Panc1 (cell line): ENCODE measurements around the gene AMFR. TPM values are rescaled to one million over a fixed set of nuclear protein-coding genes. Genes with fewer than 3 reads are reported as not detected.

Experiments used
- ATAC-seq: fragments of 200-7000 bp; cut with Tn5 transposase; 2 replicates; pipeline ENCODE4 v1.9.1; 2020; ENCODE audit warnings: mild to moderate bottlenecking, moderate library complexity
- BruUV-seq: library from RNA; stranded (reverse); fragments of 400-500 nt; replicated peaks from 2 replicates; lab custom pipeline; 2021; lab: Mats Ljungman, UMichigan
- CTCF ChIA-PET: fragments of 300-600 bp; sonication (Branson Sonifier 250); formaldehyde crosslinking; loops from one replicate; lab custom pipeline; 2022; ENCODE audit warnings: antibody characterized with exemption; lab: Charles Lee
- POLR2A ChIA-PET: fragments of 300-600 bp; sonication (Branson Sonifier 250); formaldehyde crosslinking; loops from one replicate; lab custom pipeline; 2022; ENCODE audit warnings: antibody characterized with exemption; lab: Charles Lee
- DNase-seq: peaks from one replicate; pipeline ENCODE4 v3.0.0-alpha.2; 2010; ENCODE audit warnings: low read depth, low spot score
- H3K27ac ChIP-seq: 2 replicates; pipeline ENCODE4 v1.5.1; 2011; ENCODE audit warnings: mild to moderate bottlenecking, low read length, inconsistent platforms
- H3K27me3 ChIP-seq: fragments of 200-500 bp; sonication (Bioruptor generic); 2 replicates; pipeline ENCODE4 v1.6.0; 2014; ENCODE audit warnings: low read length, inconsistent platforms; ENCODE audit not compliant: control insufficient read depth, insufficient read depth
- H3K36me3 ChIP-seq: fragments of 200-500 bp; sonication (Bioruptor generic); 2 replicates; pipeline ENCODE4 v1.5.1; 2014; ENCODE audit warnings: inconsistent platforms, mild to moderate bottlenecking, low read length, moderate library complexity; ENCODE audit not compliant: control insufficient read depth, insufficient read depth
- H3K4me1 ChIP-seq: 2 replicates; pipeline ENCODE4 v1.5.1; 2011; ENCODE audit warnings: inconsistent platforms, mild to moderate bottlenecking, low read length, moderate library complexity; ENCODE audit not compliant: control insufficient read depth, insufficient read depth
- H3K4me3 ChIP-seq, 2 experiments: 2 replicates each; pipeline ENCODE4 v1.5.1; 2011 to 2012; ENCODE audit warnings: low read depth in 2 of 2, low read length in 2 of 2, mild to moderate bottlenecking in 2 of 2, inconsistent platforms in 1 of 2, moderate library complexity in 1 of 2
- H3K9me3 ChIP-seq: fragments of 200-500 bp; sonication (Bioruptor generic); 2 replicates; pipeline ENCODE4 v1.5.1; 2014; ENCODE audit warnings: low read depth, mild to moderate bottlenecking, inconsistent platforms, low read length, moderate library complexity; ENCODE audit not compliant: control insufficient read depth, insufficient read depth
- POLR2AphosphoS5 ChIP-seq: IDR thresholded peaks from 2 replicates; pipeline ENCODE4 v1.6.1; 2012; ENCODE audit warnings: mild to moderate bottlenecking, low read depth, low read length, moderate library complexity
- REST ChIP-seq, 2 experiments: IDR thresholded peaks; 2 replicates each; pipeline ENCODE4 v1.6.1; 2011 to 2012; ENCODE audit warnings: low read depth in 2 of 2, control low read depth in 1 of 2, low read length in 1 of 2, mild to moderate bottlenecking in 1 of 2, moderate library complexity in 1 of 2; ENCODE audit not compliant: insufficient read depth in 1 of 2
- SIN3A ChIP-seq: IDR thresholded peaks from 2 replicates; pipeline ENCODE4 v1.6.1; 2012; ENCODE audit warnings: low read depth, mild to moderate bottlenecking, low read length, moderate library complexity, borderline replicate concordance; ENCODE audit not compliant: insufficient read depth
- TCF7L2 ChIP-seq: IDR thresholded peaks from 2 replicates; pipeline ENCODE4 v1.6.1; 2011; ENCODE audit warnings: mild to moderate bottlenecking, low read depth, low read length, inconsistent platforms
- in situ Hi-C: cut with HindIII; loops from 2 replicates; pipeline ENCODE4 v1.10.0; 2016; ENCODE audit warnings: low sequenced_read_pairs, low pct_unique_long_range_greater_than_20kb
- intact Hi-C: fragments of 100-400 bp; cut with micrococcal nuclease; formaldehyde crosslinking; loops from one replicate; pipeline ENCODE4 v1.10.0; 2022; ENCODE audit not compliant: unreplicated experiment
- total RNA-seq: library from RNA; stranded (reverse); gene quantifications from one replicate; pipeline ENCODE4 v1.2.1, GENCODE V29; 2021; ENCODE audit not compliant: unreplicated experiment
- TF ChIP-seq, protein P1 (sequence below): fragments of 450-650 bp; IDR thresholded peaks from 2 replicates; pipeline ENCODE4 v1.5.1; 2017; ENCODE audit warnings: mild to moderate bottlenecking

Gene AMFR
- total RNA-seq, 1 experiment from 2014 or later: 89.6 TPM

DNA sequence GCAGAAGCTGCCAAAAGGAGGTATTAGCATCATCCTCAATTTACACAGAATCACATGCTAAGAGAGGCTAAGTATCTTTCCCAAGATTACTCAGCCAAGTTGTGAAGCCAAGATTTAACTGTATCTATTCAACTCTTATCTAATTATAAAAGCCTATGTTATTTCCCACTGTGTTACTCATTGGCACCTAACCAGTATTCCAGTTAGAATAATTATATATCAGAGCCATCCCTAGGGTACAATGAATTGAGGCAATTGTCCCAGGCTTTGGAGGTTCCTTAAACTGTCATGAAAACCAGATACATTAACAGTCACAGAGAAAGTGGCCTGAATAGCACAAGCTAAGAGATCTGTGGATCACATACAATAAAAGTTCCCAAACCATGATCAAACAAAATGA lies 10.9 kb upstream of the AMFR start:
- BruUV-seq: no TSS peak
- ChIA-PET POLR2A (interaction anchor here (0.6 kb wide), 1 partner anchor 293 kb away, joined by 3 read pairs; the partner anchor contains the start of gene NUP93), CTCF (no interaction called here)
- Histone ChIP-seq H3K27ac (no peak overlapping the region), H3K36me3 (peaks cover 8% of the 10 kb centered on the region; the same call in 1 of the 2 replicates), H3K4me3 (no peak overlapping the region), H3K4me1 (no peaks in the 10 kb centered on the region), H3K27me3 (no peaks in the 10 kb centered on the region), H3K9me3 (no peaks in the 10 kb centered on the region)
- ATAC-seq (no peak), DNase-seq (no peak)
- TF ChIP-seq POLR2AphosphoS5: no peak
- TF ChIP-seq TCF7L2: no peak
- intact Hi-C loops: no loop called here
- in situ Hi-C loops: no loop called here

GRCh38 chr16:56428091-56428490 lies 2.7 kb upstream of the AMFR start:
- Histone ChIP-seq H3K36me3 (peaks cover 5% of the 10 kb centered on the region; the same call in 1 of the 2 replicates), H3K27ac (no peak overlapping the region), H3K4me1 (peaks cover 8% of the 10 kb centered on the region), H3K9me3 (no peaks in the 10 kb centered on the region), H3K27me3 (no peaks in the 10 kb centered on the region), H3K4me3 (no peak overlapping the region)
- CTCF ChIA-PET: no interaction called here
- in situ Hi-C loops: no loop called here
- POLR2A ChIA-PET: no interaction called here
- intact Hi-C loops: no loop called here
- TF ChIP-seq POLR2AphosphoS5 (no peak), SIN3A (no peak), TCF7L2 (no peak), REST (IDR thresholded peaks at IDR 0.05; ENCODE audit: insufficient read depth in 1 of 2, low read depth in 2 of 2, low read length in 1 of 2) (no peak)
- TF ChIP-seq, protein P1, sequence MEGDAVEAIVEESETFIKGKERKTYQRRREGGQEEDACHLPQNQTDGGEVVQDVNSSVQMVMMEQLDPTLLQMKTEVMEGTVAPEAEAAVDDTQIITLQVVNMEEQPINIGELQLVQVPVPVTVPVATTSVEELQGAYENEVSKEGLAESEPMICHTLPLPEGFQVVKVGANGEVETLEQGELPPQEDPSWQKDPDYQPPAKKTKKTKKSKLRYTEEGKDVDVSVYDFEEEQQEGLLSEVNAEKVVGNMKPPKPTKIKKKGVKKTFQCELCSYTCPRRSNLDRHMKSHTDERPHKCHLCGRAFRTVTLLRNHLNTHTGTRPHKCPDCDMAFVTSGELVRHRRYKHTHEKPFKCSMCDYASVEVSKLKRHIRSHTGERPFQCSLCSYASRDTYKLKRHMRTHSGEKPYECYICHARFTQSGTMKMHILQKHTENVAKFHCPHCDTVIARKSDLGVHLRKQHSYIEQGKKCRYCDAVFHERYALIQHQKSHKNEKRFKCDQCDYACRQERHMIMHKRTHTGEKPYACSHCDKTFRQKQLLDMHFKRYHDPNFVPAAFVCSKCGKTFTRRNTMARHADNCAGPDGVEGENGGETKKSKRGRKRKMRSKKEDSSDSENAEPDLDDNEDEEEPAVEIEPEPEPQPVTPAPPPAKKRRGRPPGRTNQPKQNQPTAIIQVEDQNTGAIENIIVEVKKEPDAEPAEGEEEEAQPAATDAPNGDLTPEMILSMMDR: no peak
- BruUV-seq: no TSS peak
- ATAC-seq: no peak
- DNase-seq: no peak

DNA sequence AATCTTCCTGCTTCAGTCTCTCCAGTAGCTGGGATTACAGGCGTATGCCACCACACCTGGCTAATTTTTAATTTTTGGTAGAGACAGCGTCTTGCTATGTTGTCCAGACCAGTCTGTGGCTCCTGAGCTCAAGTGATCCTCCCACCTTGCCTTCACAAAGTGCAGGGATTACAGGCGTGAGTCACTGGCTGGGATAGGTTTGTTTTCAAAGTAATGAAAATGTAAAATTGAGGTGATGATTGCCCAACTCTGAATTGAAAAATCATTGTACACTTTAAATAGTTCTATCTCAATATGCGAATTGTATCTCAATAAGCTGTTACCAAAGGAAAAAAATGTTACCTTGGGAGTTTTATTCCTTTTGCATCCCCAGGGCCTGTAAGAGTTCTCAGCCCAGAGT lies 1.2 kb upstream of the AMFR start:
- in situ Hi-C loops: no loop called here
- POLR2A ChIA-PET: no interaction called here
- peaks cover 2% of the 10 kb centered on the region; the same call in 1 of the 2 replicates for H3K36me3 ChIP-seq
- TF ChIP-seq POLR2AphosphoS5: no peak
- no peak for TF ChIP-seq SIN3A
- TF ChIP-seq, protein P1: no peak
- no peak for TF ChIP-seq TCF7L2
- no peak for TF ChIP-seq REST (IDR thresholded peaks at IDR 0.05; ENCODE audit: insufficient read depth in 1 of 2, low read depth in 2 of 2, low read length in 1 of 2)
- H3K27ac ChIP-seq: no peak overlapping the region
- ATAC-seq (no peak), DNase-seq (no peak)
- no peaks in the 10 kb centered on the region for H3K27me3 ChIP-seq
- no TSS peak for BruUV-seq
- intact Hi-C loops: no loop called here
- peaks cover 20% of the 10 kb centered on the region for H3K4me1 ChIP-seq
- CTCF ChIA-PET: no interaction called here
- H3K4me3 ChIP-seq: no peak overlapping the region
- H3K9me3 ChIP-seq: no peaks in the 10 kb centered on the region
